GM10248 (cell line): Measurements from ENCODE around the gene DENND10.
"Not testable (repeated sequence)": the region's sequence is repeated elsewhere in the genome, so short reads cannot be mapped to it uniquely, and the experiment has no call there.

Experiments
- CTCF ChIA-PET: fragments of 300-600 bp; sonication (Branson Sonifier 250); formaldehyde crosslinking; extraction: SDS; loops from one replicate; lab custom pipeline; 2021; ENCODE audit warnings: antibody characterized with exemption; lab: Yijun Ruan, JAX
- POLR2A ChIA-PET: fragments of 350-650 bp; sonication (Branson Sonifier 250); formaldehyde crosslinking; extraction: SDS; loops from one replicate; lab custom pipeline; 2020; ENCODE audit warnings: antibody characterized with exemption; lab: Yijun Ruan, JAX
- DNase-seq: peaks from one replicate; pipeline ENCODE4 v3.0.0; 2012; ENCODE audit errors: extremely low spot score
- TF ChIP-seq, protein P1 (sequence below): IDR thresholded peaks from 2 replicates; pipeline ENCODE4 v1.5.1; 2012; ENCODE audit warnings: mild to moderate bottlenecking, low read depth; ENCODE audit errors: extremely low read depth, missing control alignments, control extremely low read depth

The DENND10 gene

DNA sequence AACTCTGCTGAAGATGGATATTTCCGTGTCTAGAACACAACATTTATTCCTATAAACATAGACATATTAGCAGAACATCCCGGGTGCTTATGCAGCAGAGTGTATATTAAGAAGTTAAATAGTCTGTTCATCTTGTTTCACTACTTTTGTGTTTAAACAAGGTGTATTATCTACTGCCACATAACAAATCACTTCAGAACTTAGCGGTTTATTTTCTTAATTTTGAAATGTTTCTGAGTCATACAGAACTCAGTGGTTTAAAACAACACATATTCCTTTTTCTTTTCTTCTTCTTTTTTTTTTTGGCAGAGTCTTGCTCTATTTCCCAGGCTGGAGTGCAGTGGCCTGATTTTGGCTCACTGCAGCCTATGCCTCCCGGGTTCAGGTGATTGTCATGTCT is 25.8 kb downstream of the DENND10 start:
- POLR2A ChIA-PET: no interaction called here
- TF ChIP-seq, protein P1, sequence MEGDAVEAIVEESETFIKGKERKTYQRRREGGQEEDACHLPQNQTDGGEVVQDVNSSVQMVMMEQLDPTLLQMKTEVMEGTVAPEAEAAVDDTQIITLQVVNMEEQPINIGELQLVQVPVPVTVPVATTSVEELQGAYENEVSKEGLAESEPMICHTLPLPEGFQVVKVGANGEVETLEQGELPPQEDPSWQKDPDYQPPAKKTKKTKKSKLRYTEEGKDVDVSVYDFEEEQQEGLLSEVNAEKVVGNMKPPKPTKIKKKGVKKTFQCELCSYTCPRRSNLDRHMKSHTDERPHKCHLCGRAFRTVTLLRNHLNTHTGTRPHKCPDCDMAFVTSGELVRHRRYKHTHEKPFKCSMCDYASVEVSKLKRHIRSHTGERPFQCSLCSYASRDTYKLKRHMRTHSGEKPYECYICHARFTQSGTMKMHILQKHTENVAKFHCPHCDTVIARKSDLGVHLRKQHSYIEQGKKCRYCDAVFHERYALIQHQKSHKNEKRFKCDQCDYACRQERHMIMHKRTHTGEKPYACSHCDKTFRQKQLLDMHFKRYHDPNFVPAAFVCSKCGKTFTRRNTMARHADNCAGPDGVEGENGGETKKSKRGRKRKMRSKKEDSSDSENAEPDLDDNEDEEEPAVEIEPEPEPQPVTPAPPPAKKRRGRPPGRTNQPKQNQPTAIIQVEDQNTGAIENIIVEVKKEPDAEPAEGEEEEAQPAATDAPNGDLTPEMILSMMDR: no peak
- no peak for DNase-seq
- CTCF ChIA-PET: no interaction called here

DNA sequence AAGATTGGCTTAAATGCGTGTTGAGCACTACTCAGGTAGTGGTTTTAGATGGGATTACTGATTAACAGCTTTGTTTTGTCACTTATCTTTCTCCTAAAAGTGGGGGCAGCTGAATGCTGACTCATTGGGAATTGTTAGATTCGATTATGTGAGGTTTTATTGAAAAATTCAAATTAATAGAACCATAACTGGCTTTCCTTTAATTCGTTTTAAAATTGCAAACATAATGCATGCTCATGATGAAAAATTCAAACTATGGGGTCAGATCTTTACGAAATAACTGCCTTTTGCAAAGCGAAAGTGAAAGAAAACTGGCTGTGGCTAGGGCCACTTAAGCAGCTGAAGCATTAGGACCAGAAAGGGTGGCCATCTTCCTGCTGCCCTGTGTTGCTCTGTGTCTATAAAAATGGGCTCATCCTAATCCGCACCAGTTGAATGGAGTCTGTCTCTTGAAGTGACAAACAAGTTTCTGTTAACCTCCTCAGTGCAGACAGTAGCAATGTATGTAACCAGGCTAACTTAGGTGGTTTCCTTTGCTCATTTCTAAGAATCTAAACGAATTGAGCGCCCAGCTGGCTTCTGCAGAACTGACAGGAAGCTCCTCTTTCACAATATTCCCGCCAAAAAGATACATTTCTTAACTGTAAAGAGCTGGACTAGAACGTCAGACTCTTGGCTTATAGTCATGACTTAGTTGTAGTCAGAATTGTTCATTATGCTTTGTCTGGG is 27.8 kb downstream of the DENND10 start:
- CTCF ChIA-PET: interaction anchor here (0.7 to 1.9 kb wide), 7 partner anchors 8 to 411 kb away, joined by 3 to 6 read pairs (median 4); partner anchors contain the start of genes RGS10 and SFXN4
- DNase-seq: peak; percentile 54
- POLR2A ChIA-PET: no interaction called here
- TF ChIP-seq, protein P1: no peak

DNA sequence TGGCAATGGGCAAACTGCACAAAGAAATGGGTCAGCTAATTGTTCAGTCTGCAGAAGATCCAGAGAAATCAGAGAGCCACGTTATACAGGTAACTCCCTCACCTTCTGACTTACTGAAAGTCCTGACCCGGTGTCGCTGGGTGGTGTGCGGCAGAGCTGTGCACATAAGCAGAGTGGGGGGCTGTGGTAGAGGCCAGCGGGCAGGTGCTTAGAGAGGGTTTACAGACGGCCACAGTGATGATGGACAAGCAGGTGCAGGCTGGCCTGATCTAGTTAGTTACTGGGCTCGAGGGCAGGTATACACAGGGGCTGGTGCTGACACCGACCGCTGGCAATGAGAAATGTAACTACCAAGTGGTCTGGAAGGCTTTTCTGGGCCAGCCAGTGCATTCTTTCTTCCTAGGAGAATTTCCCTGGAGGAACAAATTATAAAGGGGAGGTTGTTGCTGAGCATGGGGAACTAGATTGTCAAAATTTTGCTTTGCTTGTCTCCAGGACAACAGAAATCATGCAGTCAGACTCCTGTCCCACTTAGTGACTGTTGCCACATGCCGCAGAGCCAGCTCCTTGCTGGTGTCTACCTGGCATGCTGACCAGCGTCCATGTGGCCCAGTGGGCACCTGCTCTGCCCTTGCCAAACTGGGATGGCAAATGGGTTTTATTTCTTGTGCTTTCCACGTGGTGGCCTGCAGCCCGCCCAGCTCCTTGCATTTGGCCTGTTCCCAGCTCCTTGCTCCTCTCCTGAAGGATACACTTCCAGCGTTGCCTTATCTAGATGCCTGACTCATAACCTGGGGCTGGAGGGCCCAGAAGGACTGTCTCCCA is 28.8 kb downstream of the DENND10 start:
- POLR2A ChIA-PET: no interaction called here
- no peak for DNase-seq
- CTCF ChIA-PET: interaction anchor here (1.0 to 1.9 kb wide), 5 partner anchors 13 to 77 kb away, joined by 3 to 6 read pairs (median 4); partner anchors contain the start of gene SFXN4
- TF ChIP-seq, protein P1: no peak

DNA sequence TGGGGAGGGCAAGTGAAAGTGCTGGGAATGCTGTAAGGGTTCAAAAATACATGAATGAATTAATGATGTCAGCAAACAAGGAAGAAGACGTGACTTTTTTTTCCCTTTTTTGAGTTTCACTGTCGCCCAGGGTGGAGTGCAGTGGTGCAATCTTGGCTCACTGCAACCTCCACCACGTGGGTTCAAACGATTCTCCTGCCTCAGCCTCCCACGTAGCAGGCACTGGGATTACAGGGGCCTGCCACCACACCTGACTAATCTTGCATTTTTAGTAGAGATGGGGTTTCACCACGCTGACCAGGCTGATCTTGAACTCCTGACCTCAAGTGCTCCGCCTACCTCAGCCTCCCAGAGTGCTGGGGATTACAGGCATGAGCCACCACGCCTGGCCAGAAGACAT is 30.0 kb downstream of the DENND10 start:
- CTCF ChIA-PET: interaction anchor here (1.0 kb wide), 1 partner anchor 65 kb away, joined by 3 read pairs; no protein-coding TSS in a partner anchor
- POLR2A ChIA-PET: no interaction called here
- DNase-seq: no peak
- TF ChIP-seq, protein P1: no peak

DNA sequence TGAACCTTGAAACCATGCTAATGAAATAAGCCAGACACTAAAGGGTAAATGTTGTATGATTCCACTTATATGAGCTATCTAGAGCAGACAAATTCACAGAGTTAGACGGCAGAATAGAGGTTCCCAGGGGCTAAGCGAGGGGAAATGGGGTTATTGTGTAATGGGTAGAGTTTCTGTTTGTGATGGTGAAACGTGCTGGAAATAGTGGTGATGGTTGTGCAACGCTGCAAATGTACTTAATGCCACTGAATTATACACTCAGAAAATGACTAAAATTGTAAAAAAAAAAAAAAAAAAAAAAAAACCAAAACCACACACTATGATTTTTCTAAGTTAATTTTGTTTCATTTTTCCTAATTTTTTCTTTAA is 31.6 kb downstream of the DENND10 start:
- POLR2A ChIA-PET: no interaction called here
- TF ChIP-seq, protein P1: no peak
- no peak for DNase-seq
- CTCF ChIA-PET: no interaction called here

DNA sequence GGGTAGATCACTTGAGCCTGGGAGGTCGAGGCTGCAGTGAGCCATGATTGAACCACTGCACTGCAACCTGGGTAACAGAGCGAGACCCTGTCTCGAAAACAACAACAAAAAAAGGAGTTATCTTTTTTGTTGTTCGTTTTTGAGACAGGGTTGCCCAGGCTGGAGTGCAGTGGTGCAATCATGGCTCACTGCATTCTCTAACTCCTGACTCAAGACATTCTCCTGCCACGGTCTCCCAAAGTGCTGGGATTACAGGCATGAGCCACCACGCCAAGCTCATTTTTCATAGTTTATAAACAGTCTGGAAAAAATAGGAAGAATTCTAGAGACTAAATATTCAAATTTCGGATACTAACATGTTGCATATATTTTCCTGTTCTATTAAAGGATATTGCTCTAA is 32.2 kb downstream of the DENND10 start:
- no peak for DNase-seq
- ChIA-PET POLR2A (no interaction called here), CTCF (no interaction called here)
- TF ChIP-seq, protein P1: no peak

DNA sequence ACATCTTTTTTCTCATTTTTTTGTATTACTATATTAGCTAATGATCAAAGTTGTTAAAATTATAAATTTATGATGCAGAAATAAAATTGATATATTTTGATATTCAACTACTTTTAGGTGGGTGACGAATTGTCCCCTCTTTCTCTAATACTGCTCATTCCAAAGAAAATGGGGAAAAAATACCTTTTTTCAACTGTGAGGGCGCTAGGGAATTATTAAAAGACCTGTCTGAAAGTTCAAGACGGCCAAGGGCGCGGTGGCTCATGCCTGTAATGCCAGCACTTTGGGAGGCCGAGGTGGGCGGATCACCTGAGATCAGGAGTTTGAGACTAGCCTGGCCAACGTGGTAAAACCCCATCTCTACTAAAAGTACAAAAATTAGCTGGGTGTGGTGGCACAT is 34.0 kb downstream of the DENND10 start:
- CTCF ChIA-PET: interaction anchor here (1.3 kb wide), 1 partner anchor 15 kb away, joined by 3 read pairs; no protein-coding TSS in a partner anchor
- POLR2A ChIA-PET, DNase-seq: not testable (repeated sequence)
